Nephron progenitor cell (in vitro differentiated cells): Measurements from ENCODE around the gene ARMC9.

Experiments used
- DNase-seq: peaks from one replicate; pipeline ENCODE4 v3.0.0; 2021
- H3K27ac Mint-ChIP-seq: 2 replicates; pipeline ENCODE4 v1.8.0; 2021; ENCODE audit warnings: mild to moderate bottlenecking, moderate library complexity, mixed read lengths
- H3K27me3 Mint-ChIP-seq: 2 replicates; pipeline ENCODE4 v1.8.0; 2021; ENCODE audit warnings: mild to moderate bottlenecking, low read depth, mixed read lengths; ENCODE audit not compliant: poor library complexity
- H3K36me3 Mint-ChIP-seq: 2 replicates; pipeline ENCODE4 v1.8.0; 2021; ENCODE audit warnings: low read depth, mixed read lengths
- H3K4me1 Mint-ChIP-seq: 2 replicates; pipeline ENCODE4 v1.8.0; 2021; ENCODE audit warnings: mixed read lengths
- H3K4me3 Mint-ChIP-seq: 2 replicates; pipeline ENCODE4 v1.8.0; 2021; ENCODE audit warnings: mild to moderate bottlenecking, moderate library complexity, mixed read lengths
- H3K9me3 Mint-ChIP-seq: 2 replicates; pipeline ENCODE4 v1.8.0; 2021; ENCODE audit warnings: mild to moderate bottlenecking, moderate library complexity, mixed read lengths
- TF ChIP-seq, protein P1 (sequence below): fragments of 200-600 bp; sonication (generic); IDR thresholded peaks from 2 replicates; pipeline ENCODE4 v1.5.0; 2021; ENCODE audit warnings: antibody characterized with exemption

Gene ARMC9

DNA sequence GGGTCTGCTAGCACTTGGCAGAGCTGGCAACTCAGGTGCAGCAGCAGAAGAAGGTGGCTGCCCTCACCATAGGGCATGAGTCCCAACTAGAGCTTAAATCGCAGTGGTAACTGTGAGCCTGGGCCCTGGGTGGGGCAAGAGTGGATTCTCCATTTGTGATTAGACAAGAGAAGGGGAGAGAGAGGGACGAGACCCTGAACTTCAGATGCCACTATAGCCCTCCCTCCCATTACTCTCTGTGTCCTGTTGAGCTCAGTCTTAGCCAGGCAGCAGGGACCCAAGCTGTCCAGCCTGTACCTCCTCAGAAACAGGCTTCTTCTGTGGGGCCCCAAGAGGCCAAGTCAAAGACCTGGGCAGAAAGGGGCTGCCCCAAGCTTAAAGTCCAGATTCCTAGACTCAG, 127.4 kb downstream of the ARMC9 start:
- DNase-seq, result no peak
- no peaks in the 10 kb centered on the region for H3K9me3 Mint-ChIP-seq
- no peak overlapping the region for H3K4me3 Mint-ChIP-seq
- no peaks in the 10 kb centered on the region for H3K4me1 Mint-ChIP-seq
- H3K27me3 Mint-ChIP-seq, result peaks cover 7% of the 10 kb centered on the region
- peaks cover 25% of the 10 kb centered on the region for H3K36me3 Mint-ChIP-seq
- no peak overlapping the region for H3K27ac Mint-ChIP-seq
- TF ChIP-seq, protein P1, sequence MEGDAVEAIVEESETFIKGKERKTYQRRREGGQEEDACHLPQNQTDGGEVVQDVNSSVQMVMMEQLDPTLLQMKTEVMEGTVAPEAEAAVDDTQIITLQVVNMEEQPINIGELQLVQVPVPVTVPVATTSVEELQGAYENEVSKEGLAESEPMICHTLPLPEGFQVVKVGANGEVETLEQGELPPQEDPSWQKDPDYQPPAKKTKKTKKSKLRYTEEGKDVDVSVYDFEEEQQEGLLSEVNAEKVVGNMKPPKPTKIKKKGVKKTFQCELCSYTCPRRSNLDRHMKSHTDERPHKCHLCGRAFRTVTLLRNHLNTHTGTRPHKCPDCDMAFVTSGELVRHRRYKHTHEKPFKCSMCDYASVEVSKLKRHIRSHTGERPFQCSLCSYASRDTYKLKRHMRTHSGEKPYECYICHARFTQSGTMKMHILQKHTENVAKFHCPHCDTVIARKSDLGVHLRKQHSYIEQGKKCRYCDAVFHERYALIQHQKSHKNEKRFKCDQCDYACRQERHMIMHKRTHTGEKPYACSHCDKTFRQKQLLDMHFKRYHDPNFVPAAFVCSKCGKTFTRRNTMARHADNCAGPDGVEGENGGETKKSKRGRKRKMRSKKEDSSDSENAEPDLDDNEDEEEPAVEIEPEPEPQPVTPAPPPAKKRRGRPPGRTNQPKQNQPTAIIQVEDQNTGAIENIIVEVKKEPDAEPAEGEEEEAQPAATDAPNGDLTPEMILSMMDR, result no peak

DNA sequence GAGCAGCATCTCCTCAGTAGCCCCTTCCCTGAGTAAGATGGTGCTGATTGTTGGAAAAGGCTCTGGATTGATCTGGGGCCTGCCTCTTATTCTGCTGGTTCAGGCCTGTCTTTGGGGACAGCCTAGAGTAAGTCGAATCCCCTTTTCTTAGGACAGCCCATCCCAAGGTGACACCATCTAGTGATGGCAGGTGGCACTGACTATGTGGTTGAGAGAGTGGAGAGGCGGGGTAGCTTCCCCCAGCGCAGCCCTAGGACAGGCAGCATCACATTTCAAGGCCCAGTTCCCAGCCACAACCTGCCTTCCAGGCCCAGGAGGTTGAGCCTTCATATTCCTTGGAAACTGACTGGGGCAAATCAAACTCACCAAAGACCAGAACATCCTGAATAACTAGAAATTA, 128.0 kb downstream of the ARMC9 start:
- TF ChIP-seq, protein P1, result no peak
- Mint-ChIP-seq H3K36me3 (peaks cover 30% of the 10 kb centered on the region), H3K9me3 (no peaks in the 10 kb centered on the region), H3K27me3 (peaks cover 7% of the 10 kb centered on the region), H3K4me3 (no peak overlapping the region), H3K4me1 (no peaks in the 10 kb centered on the region), H3K27ac (no peak overlapping the region)
- no peak for DNase-seq

DNA sequence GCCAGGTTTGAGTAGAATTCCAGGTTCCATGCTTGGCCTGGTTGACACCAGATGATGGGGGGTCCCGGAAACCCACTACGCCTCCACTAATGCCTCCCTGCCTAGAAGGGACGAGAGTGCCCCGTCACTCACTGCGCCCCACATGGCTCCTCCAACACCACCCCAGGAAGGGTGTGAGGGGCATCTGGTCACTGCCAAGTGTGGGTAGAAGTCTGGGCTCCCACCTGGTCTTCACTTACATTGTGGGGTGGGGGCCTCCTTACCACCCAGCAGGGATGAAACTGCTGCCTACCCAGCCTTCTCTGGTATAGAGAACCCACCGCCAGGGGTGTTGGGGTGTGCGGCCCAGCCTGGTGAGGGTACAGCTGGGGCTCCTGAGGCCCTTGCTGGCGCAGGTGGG, 131.9 kb downstream of the ARMC9 start:
- no peak overlapping the region for H3K4me3 Mint-ChIP-seq
- peaks cover 65% of the 10 kb centered on the region for H3K36me3 Mint-ChIP-seq
- TF ChIP-seq, protein P1, result no peak
- peaks cover 14% of the 10 kb centered on the region for H3K4me1 Mint-ChIP-seq
- no peak overlapping the region for H3K27ac Mint-ChIP-seq
- no peaks in the 10 kb centered on the region for H3K9me3 Mint-ChIP-seq
- no peaks in the 10 kb centered on the region for H3K27me3 Mint-ChIP-seq
- DNase-seq, result no peak

DNA sequence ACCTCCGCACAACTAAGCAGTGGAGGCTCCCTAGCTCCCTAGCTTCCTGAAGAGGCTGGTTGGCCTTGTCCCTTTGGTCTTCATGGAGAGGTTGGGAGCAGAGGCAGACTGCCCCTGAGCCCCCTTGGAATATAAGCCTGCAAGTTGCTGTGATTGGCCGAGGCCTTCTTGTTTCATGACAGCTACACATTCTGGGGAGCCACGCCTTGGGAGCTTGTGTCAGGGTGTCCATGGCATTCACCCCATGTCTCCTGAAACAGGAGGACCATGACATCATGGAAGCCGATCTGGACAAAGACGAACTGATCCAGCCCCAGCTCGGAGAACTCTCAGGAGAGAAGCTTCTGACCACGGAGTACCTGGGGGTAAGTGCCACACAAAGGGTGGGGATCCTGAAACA, 133.1 kb downstream of the ARMC9 start:
- no peak for DNase-seq
- no peak overlapping the region for H3K4me3 Mint-ChIP-seq
- no peak overlapping the region for H3K27ac Mint-ChIP-seq
- H3K27me3 Mint-ChIP-seq, result no peaks in the 10 kb centered on the region
- H3K9me3 Mint-ChIP-seq, result no peaks in the 10 kb centered on the region
- H3K4me1 Mint-ChIP-seq, result peaks cover 14% of the 10 kb centered on the region
- TF ChIP-seq, protein P1, result no peak
- H3K36me3 Mint-ChIP-seq, result peaks cover 65% of the 10 kb centered on the region

DNA sequence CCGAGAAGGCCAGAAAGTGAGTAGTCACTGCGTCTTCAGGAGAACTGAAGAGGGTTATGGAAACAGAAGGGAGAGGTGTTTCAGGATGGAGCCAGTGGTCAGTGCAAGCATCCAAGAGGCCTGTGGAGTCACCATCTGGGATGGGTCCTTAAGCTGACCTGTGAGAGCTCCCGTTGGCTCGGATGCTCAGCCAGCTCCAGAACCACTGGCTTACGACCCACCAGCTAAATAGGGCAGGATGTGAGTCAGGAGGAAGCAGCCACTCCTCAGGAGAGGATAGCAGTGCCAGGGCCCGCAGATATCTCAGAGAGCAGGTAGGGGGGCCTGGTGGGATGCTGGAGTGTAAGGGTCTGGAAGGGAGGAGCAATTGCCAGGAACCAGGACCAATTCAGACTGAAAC, 134.0 kb downstream of the ARMC9 start:
- no peaks in the 10 kb centered on the region for H3K27me3 Mint-ChIP-seq
- no peak overlapping the region for H3K4me3 Mint-ChIP-seq
- H3K36me3 Mint-ChIP-seq, result peaks cover 65% of the 10 kb centered on the region
- no peak for DNase-seq
- H3K4me1 Mint-ChIP-seq, result peaks cover 14% of the 10 kb centered on the region
- H3K27ac Mint-ChIP-seq, result no peak overlapping the region
- TF ChIP-seq, protein P1, result no peak
- no peaks in the 10 kb centered on the region for H3K9me3 Mint-ChIP-seq

DNA sequence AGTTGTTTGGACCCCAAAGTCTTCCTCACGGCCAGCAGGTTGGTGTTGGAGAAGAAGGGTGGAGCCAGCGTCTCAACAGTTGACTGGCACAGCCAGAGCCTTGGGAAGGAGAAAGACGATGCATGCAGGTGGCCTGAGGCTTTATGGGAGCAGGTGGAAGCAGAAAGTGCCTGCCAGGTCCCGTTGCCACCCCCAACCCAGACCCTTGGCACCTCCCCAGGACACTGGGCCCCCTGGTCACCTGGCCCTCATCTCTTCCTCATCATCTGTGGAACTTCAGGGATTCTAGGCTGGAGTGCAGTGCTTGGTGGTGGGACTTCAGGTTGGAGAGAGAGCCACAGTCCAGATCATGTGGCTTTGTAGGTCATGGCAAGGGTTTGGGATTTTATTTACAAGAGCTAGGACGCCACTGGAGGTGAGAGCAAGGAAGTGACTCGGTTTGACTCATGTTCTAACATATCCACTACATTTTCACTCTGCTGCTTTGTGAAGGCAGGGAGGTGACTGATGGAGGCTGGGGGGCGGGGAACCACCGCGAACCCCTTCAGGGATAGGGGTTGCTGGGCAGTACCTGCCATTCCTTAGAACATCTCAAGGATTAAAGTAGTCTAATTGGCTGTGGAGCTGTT, 134.6 kb downstream of the ARMC9 start:
- DNase-seq, result no peak
- Mint-ChIP-seq H3K4me1 (peaks cover 14% of the 10 kb centered on the region), H3K9me3 (no peaks in the 10 kb centered on the region), H3K4me3 (no peak overlapping the region), H3K27me3 (no peaks in the 10 kb centered on the region), H3K36me3 (peaks cover 67% of the 10 kb centered on the region), H3K27ac (peak overlapping the region; percentile 33)
- TF ChIP-seq, protein P1, result no peak
